Loucy (cell line): Measurements from ENCODE around the gene PPIL4.

Experiments used
- H2AFZ ChIP-seq: fragments of 200-600 bp; sonication (generic); 2 replicates; pipeline ENCODE4 v1.6.0; 2016; ENCODE audit warnings: antibody characterized with exemption, mild to moderate bottlenecking, low read length, moderate library complexity
- H3F3A ChIP-seq: fragments of 200-600 bp; 2 replicates; pipeline ENCODE4 v1.6.0; 2016; ENCODE audit warnings: antibody characterized with exemption, low read depth, mild to moderate bottlenecking
- H3K27me3 ChIP-seq: fragments of 200-600 bp; sonication (generic); 2 replicates; pipeline ENCODE4 v1.6.1; 2014; ENCODE audit warnings: low read length, mild to moderate bottlenecking; ENCODE audit not compliant: insufficient read depth, poor library complexity, severe bottlenecking
- H3K36me3 ChIP-seq: fragments of 200-600 bp; sonication (generic); 2 replicates; pipeline ENCODE4 v1.6.1; 2016; ENCODE audit warnings: low read length; ENCODE audit not compliant: insufficient read depth
- H3K4me1 ChIP-seq: fragments of 200-600 bp; sonication (generic); 2 replicates; pipeline ENCODE4 v1.5.1; 2014; ENCODE audit warnings: low read length, mild to moderate bottlenecking; ENCODE audit not compliant: insufficient read depth, poor library complexity, severe bottlenecking
- H3K4me2 ChIP-seq: fragments of 200-600 bp; sonication (generic); 2 replicates; pipeline ENCODE4 v1.6.0; 2014; ENCODE audit warnings: antibody characterized with exemption, low read length, low read depth, mild to moderate bottlenecking; ENCODE audit not compliant: poor library complexity, severe bottlenecking
- H3K4me3 ChIP-seq: fragments of 200-600 bp; sonication (generic); 2 replicates; pipeline ENCODE4 v1.5.1; 2014; ENCODE audit warnings: low read length, mild to moderate bottlenecking, mixed read lengths; ENCODE audit not compliant: poor library complexity, severe bottlenecking
- H3K79me2 ChIP-seq: fragments of 200-600 bp; sonication (generic); 2 replicates; pipeline ENCODE4 v1.6.1; 2014; ENCODE audit warnings: low read length; ENCODE audit not compliant: insufficient read depth
- H3K9ac ChIP-seq: fragments of 200-600 bp; sonication (generic); 2 replicates; pipeline ENCODE4 v1.6.0; 2014; ENCODE audit warnings: mild to moderate bottlenecking, low read depth, low read length, moderate library complexity; ENCODE audit not compliant: poor library complexity, severe bottlenecking
- H3K9me2 ChIP-seq: fragments of 200-600 bp; sonication (generic); replicated peaks from 2 replicates; pipeline ENCODE4 v1.6.1; 2016; ENCODE audit warnings: low read depth, low read length, mixed read lengths
- H3K9me3 ChIP-seq: fragments of 200-600 bp; sonication (generic); 2 replicates; pipeline ENCODE4 v1.6.1; 2014; ENCODE audit warnings: mild to moderate bottlenecking, antibody characterized with exemption, low read length, low read depth; ENCODE audit not compliant: insufficient read depth
- H4K20me1 ChIP-seq: fragments of 200-600 bp; sonication (generic); 2 replicates; pipeline ENCODE4 v1.6.0; 2014; ENCODE audit warnings: antibody characterized with exemption, low read length, mild to moderate bottlenecking; ENCODE audit not compliant: insufficient read depth, poor library complexity, severe bottlenecking
- CTCF ChIP-seq: fragments of 200-600 bp; sonication (generic); conservative IDR thresholded peaks from 2 replicates; pipeline ENCODE4 v1.5.1; 2014; ENCODE audit warnings: mild to moderate bottlenecking, antibody characterized with exemption, low read length
- EZH2phosphoT487 ChIP-seq: fragments of 200-600 bp; IDR thresholded peaks from 2 replicates; pipeline ENCODE4 v1.6.1; 2018; ENCODE audit warnings: antibody characterized with exemption, mild to moderate bottlenecking, moderate library complexity, borderline replicate concordance

The PPIL4 gene

GRCh38 chr6:149508485-149508884 is 37.4 kb downstream of the PPIL4 start:
- Histone ChIP-seq H3K36me3 (peaks cover 33% of the 10 kb centered on the region; the same call in 1 of the 2 replicates), H3K27me3 (no peaks in the 10 kb centered on the region), H3K9me2 (no peaks in the 10 kb centered on the region), H3K9ac (no peak overlapping the region), H4K20me1 (no peaks in the 10 kb centered on the region), H3K4me3 (no peak overlapping the region), H3K9me3 (no peaks in the 10 kb centered on the region), H3F3A (no peaks in the 10 kb centered on the region; the same call in 1 of the 2 replicates), H2AFZ (no peak overlapping the region), H3K4me2 (no peak overlapping the region), H3K4me1 (peaks cover 4% of the 10 kb centered on the region), H3K79me2 (no peaks in the 10 kb centered on the region)
- TF ChIP-seq CTCF = no peak
- no peak for TF ChIP-seq EZH2phosphoT487

GRCh38 chr6:149503872-149504271 is 42.0 kb downstream of the PPIL4 start:
- no peaks in the 10 kb centered on the region for H3K79me2 ChIP-seq
- no peaks in the 10 kb centered on the region for H3K9me3 ChIP-seq
- peaks cover 4% of the 10 kb centered on the region for H3K4me1 ChIP-seq
- H3K9me2 ChIP-seq = no peaks in the 10 kb centered on the region
- H4K20me1 ChIP-seq = no peaks in the 10 kb centered on the region
- TF ChIP-seq CTCF (no peak), EZH2phosphoT487 (no peak)
- H3F3A ChIP-seq = no peaks in the 10 kb centered on the region
- H3K27me3 ChIP-seq = no peaks in the 10 kb centered on the region
- H3K4me2 ChIP-seq = no peak overlapping the region
- no peak overlapping the region for H3K9ac ChIP-seq
- no peak overlapping the region for H2AFZ ChIP-seq
- peaks cover 15% of the 10 kb centered on the region; the same call in 1 of the 2 replicates for H3K36me3 ChIP-seq
- H3K4me3 ChIP-seq = no peak overlapping the region

- Histone ChIP-seq H3K9me3 (no peaks in the 10 kb centered on the region), H3K36me3 (peaks cover 15% of the 10 kb centered on the region; the same call in 1 of the 2 replicates), H3K9ac (no peak overlapping the region), H3K79me2 (no peaks in the 10 kb centered on the region), H3F3A (no peaks in the 10 kb centered on the region), H3K4me2 (no peak overlapping the region), H2AFZ (no peak overlapping the region), H3K4me1 (no peaks in the 10 kb centered on the region), H4K20me1 (no peaks in the 10 kb centered on the region), H3K9me2 (no peaks in the 10 kb centered on the region), H3K4me3 (no peak overlapping the region), H3K27me3 (no peaks in the 10 kb centered on the region)
- no peak for TF ChIP-seq CTCF
- no peak for TF ChIP-seq EZH2phosphoT487
These were observed 42.6 kb downstream of the PPIL4 start for GRCh38 chr6:149503276-149503675.
